ENCODE results near the gene ZNF524. TPM values are rescaled to one million over a fixed set of nuclear protein-coding genes. Genes with fewer than 3 reads are reported as not detected.

ZNF524 gene
- polyA plus RNA-seq, 1 experiment = 2.6 TPM

DNA sequence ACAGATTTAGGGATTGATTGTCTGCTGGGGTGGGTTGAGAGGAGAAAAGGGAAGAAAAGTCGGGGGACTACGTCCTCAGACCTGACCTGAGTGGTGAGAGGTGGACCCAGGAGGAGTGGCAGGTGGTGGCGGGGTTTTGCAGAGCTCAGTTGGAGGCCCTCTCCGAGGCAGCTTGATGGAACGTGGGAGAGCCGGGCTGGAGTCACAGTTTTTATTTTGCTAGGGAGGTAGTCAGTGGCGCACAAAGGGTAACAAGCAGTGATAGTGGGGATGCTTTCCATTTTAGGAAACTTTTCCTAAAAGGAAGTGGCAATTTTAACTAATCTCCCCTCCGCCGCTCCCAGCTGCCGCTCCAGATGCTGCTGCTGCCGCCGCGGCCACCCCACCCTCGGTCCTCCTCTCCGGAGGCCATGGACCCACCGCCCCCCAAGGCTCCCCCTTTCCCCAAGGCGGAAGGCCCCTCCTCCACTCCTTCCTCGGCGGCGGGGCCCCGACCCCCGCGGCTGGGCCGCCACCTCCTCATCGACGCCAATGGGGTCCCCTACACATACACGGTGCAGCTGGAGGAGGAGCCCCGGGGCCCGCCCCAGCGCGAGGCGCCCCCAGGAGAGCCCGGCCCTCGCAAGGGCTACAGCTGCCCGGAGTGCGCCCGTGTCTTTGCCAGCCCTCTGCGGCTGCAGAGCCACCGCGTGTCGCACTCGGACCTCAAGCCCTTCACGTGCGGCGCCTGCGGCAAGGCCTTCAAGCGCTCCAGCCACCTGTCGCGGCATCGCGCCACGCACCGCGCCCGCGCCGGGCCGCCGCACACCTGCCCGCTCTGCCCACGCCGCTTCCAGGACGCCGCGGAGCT lies 42.3 kb downstream of the ZNF524 start:
- Histone ChIP-seq H3K27ac (ENCODE audit: low read depth, low read length) (peak overlapping the region; percentile 73), H3K4me3 (ENCODE audit: low read depth, low read length) (peak overlapping the region; percentile 84), H3K27me3 (ENCODE audit: control insufficient read depth, insufficient read depth, low read length) (no peaks in the 10 kb centered on the region), H3K9me3 (ENCODE audit: control insufficient read depth, insufficient read depth, low read length) (no peaks in the 10 kb centered on the region; the same call in 1 of the 2 replicates)
- DNase-seq (ENCODE audit: low read depth, low spot score) = no peak
- TF ChIP-seq, protein P1, sequence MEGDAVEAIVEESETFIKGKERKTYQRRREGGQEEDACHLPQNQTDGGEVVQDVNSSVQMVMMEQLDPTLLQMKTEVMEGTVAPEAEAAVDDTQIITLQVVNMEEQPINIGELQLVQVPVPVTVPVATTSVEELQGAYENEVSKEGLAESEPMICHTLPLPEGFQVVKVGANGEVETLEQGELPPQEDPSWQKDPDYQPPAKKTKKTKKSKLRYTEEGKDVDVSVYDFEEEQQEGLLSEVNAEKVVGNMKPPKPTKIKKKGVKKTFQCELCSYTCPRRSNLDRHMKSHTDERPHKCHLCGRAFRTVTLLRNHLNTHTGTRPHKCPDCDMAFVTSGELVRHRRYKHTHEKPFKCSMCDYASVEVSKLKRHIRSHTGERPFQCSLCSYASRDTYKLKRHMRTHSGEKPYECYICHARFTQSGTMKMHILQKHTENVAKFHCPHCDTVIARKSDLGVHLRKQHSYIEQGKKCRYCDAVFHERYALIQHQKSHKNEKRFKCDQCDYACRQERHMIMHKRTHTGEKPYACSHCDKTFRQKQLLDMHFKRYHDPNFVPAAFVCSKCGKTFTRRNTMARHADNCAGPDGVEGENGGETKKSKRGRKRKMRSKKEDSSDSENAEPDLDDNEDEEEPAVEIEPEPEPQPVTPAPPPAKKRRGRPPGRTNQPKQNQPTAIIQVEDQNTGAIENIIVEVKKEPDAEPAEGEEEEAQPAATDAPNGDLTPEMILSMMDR (IDR thresholded peaks at IDR 0.05; ENCODE audit: low read depth, low read length) = no peak
- ChIA-PET POLR2A (interaction anchor here (1.2 to 1.5 kb wide), 3 partner anchors 18 to 525 kb away, joined by 3 to 5 read pairs (median 4); partner anchors contain the start of genes FIZ1, PPP1R12C, ZNF524 and ZNF784), CTCF (interaction anchor here (0.6 to 1.6 kb wide), 4 partner anchors 10 to 175 kb away, joined by 3 to 4 read pairs (median 3); no protein-coding TSS in a partner anchor)

DNA sequence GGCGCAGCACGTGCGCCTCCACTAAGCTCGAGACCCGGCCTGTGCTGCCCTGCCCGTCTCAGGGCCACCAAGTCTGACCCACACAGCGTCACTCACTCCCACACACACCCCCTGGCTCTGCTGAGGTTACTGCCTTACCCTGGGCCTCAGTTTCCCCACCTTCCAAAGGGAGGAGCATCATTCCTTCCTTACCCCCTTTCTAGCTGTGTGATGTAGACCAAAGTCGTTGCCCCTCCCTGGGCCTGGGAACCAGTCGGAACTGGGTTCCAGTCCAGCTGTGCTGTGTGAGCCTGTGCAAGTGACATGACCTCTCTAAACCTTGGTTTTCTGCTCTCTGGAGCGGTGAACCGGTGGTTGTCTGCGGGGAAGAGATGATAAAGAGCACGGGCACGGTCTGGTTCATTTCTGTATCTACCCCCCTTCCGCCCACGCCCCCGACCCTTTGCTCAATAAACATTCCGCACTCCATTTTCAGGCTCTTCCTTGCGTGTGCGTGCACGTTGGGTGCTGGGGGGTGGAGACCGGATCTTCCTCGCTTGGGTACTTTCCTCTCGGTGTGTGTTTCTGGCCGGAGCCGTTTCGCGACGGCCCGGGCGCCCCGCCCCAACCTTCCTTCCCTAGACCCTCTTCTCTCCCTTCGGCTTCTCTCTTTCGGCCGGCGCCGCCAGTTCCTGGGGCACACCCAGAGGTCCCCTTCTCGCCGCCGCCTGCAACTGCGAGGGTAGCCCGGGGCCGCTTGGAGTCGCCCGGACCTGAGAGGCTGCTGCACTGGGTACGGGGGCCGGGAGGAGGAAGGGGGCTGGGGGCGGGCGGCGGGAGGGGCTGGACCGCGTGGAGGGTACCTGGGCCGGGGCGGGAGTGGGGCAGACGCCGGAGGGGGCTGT lies 43.2 kb downstream of the ZNF524 start, which contains the start of gene ZNF581:
Gene ZNF581 (plus strand): TSS at position 647 of the 884 bp plus-strand sequence. CDS start 923 bp downstream, outside the sequence.
- ChIA-PET CTCF (interaction anchor here (0.9 to 1.6 kb wide), 3 partner anchors 10 to 176 kb away, joined by 3 to 7 read pairs (median 4); no protein-coding TSS in a partner anchor), POLR2A (interaction anchor here (1.2 to 1.5 kb wide), 3 partner anchors 19 to 526 kb away, joined by 3 to 5 read pairs (median 4); partner anchors contain the start of genes FIZ1, PPP1R12C, ZNF524 and ZNF784)
- Histone ChIP-seq H3K27me3 (ENCODE audit: control insufficient read depth, insufficient read depth, low read length) (no peaks in the 10 kb centered on the region), H3K9me3 (ENCODE audit: control insufficient read depth, insufficient read depth, low read length) (no peaks in the 10 kb centered on the region; the same call in 1 of the 2 replicates), H3K27ac (ENCODE audit: low read depth, low read length) (peak within 1 kb of the TSS; percentile 73), H3K4me3 (ENCODE audit: low read depth, low read length) (peak within 1 kb of the TSS; percentile 84)
- DNase-seq (ENCODE audit: low read depth, low spot score) = peak; percentile 56
- TF ChIP-seq, protein P1 (IDR thresholded peaks at IDR 0.05; ENCODE audit: low read depth, low read length) = no peak

DNA sequence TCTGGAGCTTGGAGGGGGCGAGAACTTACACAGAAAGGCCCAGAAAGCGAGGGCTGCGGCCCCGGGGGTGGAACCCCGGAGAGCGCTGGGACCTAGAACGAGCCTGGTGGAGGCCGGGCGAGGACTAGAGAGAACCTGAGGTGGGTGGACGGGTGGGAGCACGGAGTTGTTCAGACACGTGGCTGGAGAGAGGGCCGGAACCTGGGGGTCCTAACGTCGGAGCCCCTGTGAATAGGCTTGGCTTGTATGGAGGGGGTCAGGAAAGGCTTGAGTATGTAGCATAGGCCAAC lies 43.7 kb downstream of the ZNF524 start:
- peak overlapping the region; percentile 84 for H3K4me3 ChIP-seq (ENCODE audit: low read depth, low read length)
- CTCF ChIA-PET = interaction anchor here (1.5 kb wide), 1 partner anchor 9 kb away, joined by 7 read pairs; no protein-coding TSS in a partner anchor
- peak overlapping the region; percentile 52 for H3K27ac ChIP-seq (ENCODE audit: low read depth, low read length)
- DNase-seq (ENCODE audit: low read depth, low spot score) = no peak
- TF ChIP-seq, protein P1 (IDR thresholded peaks at IDR 0.05; ENCODE audit: low read depth, low read length) = no peak
- H3K9me3 ChIP-seq (ENCODE audit: control insufficient read depth, insufficient read depth, low read length) = no peaks in the 10 kb centered on the region; the same call in 1 of the 2 replicates
- POLR2A ChIA-PET = no interaction called here
- H3K27me3 ChIP-seq (ENCODE audit: control insufficient read depth, insufficient read depth, low read length) = no peaks in the 10 kb centered on the region

DNA sequence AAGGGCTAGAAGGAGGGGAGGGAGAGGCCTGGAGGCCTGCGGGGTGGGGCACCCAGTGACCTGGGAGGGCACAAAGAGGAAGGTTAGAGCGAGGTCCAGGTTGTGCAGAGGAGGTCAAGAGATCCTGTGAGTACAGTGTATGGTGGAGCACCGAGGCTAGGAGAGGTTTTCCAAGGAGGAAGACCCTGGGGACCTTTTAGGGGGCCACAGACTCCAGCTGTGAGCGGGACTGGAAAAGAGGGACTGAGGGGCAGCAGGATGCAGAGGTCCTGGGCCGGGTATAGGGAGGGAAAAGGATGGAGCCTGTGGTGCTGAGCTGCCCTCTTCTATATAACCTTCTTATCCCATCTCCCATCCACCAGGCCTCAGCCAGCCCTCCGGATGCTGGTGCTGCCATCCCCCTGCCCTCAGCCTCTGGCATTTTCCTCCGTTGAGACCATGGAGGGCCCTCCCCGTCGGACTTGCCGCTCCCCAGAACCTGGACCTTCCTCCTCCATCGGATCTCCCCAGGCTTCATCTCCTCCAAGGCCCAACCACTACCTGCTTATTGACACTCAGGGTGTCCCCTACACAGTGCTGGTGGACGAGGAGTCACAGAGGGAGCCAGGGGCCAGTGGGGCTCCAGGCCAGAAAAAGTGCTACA lies 44.2 kb downstream of the ZNF524 start:
- Histone ChIP-seq H3K27ac (ENCODE audit: low read depth, low read length) (no peak overlapping the region), H3K27me3 (ENCODE audit: control insufficient read depth, insufficient read depth, low read length) (no peaks in the 10 kb centered on the region), H3K9me3 (ENCODE audit: control insufficient read depth, insufficient read depth, low read length) (no peaks in the 10 kb centered on the region; the same call in 1 of the 2 replicates), H3K4me3 (ENCODE audit: low read depth, low read length) (peak overlapping the region; percentile 84)
- ChIA-PET POLR2A (interaction anchor here (1.7 kb wide), 1 partner anchor 12 kb away, joined by 3 read pairs; no protein-coding TSS in a partner anchor), CTCF (interaction anchor here (0.6 to 1.5 kb wide), 2 partner anchors 9 to 141 kb away, joined by 4 to 7 read pairs; no protein-coding TSS in a partner anchor)
- TF ChIP-seq, protein P1 (IDR thresholded peaks at IDR 0.05; ENCODE audit: low read depth, low read length) = no peak
- no peak for DNase-seq (ENCODE audit: low read depth, low spot score)

Measured in AG04450 (cell line).